Nephron progenitor cell (in vitro differentiated cells): Measurements from ENCODE around the gene PODNL1.

Source experiments
- DNase-seq: peaks from one replicate; pipeline ENCODE4 v3.0.0; 2021
- H3K27ac Mint-ChIP-seq: 2 replicates; pipeline ENCODE4 v1.8.0; 2021; ENCODE audit warnings: mild to moderate bottlenecking, moderate library complexity, mixed read lengths
- H3K27me3 Mint-ChIP-seq: 2 replicates; pipeline ENCODE4 v1.8.0; 2021; ENCODE audit warnings: mild to moderate bottlenecking, low read depth, mixed read lengths; ENCODE audit not compliant: poor library complexity
- H3K36me3 Mint-ChIP-seq: 2 replicates; pipeline ENCODE4 v1.8.0; 2021; ENCODE audit warnings: low read depth, mixed read lengths
- H3K4me1 Mint-ChIP-seq: 2 replicates; pipeline ENCODE4 v1.8.0; 2021; ENCODE audit warnings: mixed read lengths
- H3K4me3 Mint-ChIP-seq: 2 replicates; pipeline ENCODE4 v1.8.0; 2021; ENCODE audit warnings: mild to moderate bottlenecking, moderate library complexity, mixed read lengths
- H3K9me3 Mint-ChIP-seq: 2 replicates; pipeline ENCODE4 v1.8.0; 2021; ENCODE audit warnings: mild to moderate bottlenecking, moderate library complexity, mixed read lengths
- CTCF ChIP-seq: fragments of 200-600 bp; sonication (generic); IDR thresholded peaks from 2 replicates; pipeline ENCODE4 v1.5.0; 2021; ENCODE audit warnings: antibody characterized with exemption

PODNL1 gene

DNA sequence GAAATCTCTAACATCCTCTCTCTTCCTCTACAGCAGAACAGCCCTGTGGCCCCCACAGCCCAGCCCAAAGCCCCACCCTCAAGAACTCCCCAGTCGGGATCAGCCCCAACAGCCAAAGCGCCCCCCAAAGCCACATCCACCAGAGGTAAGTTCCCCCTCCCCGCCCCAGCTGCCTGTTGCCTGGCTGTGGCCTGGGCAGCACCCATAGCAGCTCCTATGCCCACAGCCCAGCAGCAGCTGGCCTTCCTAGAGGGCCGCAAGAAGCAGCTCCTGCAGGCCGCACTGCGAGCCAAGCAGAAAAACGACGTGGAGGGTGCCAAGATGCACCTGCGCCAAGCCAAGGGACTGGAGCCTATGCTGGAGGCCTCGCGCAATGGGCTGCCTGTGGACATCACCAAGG lies 17.7 kb downstream of the PODNL1 start:
- Mint-ChIP-seq H3K36me3 (peaks cover 58% of the 10 kb centered on the region), H3K27ac (no peak overlapping the region), H3K4me1 (no peaks in the 10 kb centered on the region), H3K9me3 (peaks cover 13% of the 10 kb centered on the region), H3K4me3 (no peak overlapping the region), H3K27me3 (no peaks in the 10 kb centered on the region)
- TF ChIP-seq CTCF: no peak
- DNase-seq: no peak

DNA sequence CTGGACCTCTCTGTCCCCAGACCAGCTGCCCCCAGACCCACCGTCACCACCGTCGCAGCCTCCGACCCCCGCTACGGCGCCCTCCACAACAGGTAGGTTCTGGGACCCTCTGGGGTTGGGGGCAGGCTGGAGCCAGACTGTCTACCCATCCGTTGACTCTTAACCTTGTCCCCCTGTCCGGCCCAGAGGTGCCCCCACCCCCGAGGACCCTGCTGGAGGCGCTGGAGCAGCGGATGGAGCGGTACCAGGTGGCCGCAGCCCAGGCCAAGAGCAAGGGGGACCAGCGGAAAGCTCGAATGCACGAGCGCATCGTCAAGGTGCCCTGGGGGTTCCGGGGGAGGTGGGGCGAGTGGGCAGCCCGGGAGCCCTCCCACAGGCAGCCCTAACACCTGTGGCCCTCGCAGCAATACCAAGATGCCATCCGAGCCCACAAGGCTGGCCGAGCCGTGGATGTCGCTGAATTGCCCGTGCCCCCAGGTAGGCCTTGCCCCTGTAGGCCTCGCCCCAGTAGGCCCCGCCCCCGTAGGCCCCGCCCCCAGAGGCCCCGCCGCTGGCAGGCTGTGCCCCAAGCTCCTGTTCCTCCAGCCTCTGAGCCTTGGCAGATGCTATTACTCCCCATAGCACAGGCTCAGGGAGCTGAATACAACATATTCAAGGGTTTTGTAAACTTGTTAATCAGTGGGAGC lies 19.3 kb downstream of the PODNL1 start:
- TF ChIP-seq CTCF: no peak
- no peak overlapping the region for H3K4me3 Mint-ChIP-seq
- H3K4me1 Mint-ChIP-seq: no peaks in the 10 kb centered on the region
- H3K9me3 Mint-ChIP-seq: peaks cover 13% of the 10 kb centered on the region
- H3K36me3 Mint-ChIP-seq: peaks cover 48% of the 10 kb centered on the region
- H3K27ac Mint-ChIP-seq: no peak overlapping the region
- DNase-seq: no peak
- peaks cover 3% of the 10 kb centered on the region for H3K27me3 Mint-ChIP-seq

GRCh38 chr19:13917888-13918406 lies 20.3 kb downstream of the PODNL1 start:
- no peak overlapping the region for H3K4me3 Mint-ChIP-seq
- TF ChIP-seq CTCF: no peak

GRCh38 chr19:13914777-13915176 lies 23.4 kb downstream of the PODNL1 start:
- Mint-ChIP-seq H3K36me3 (peaks cover 23% of the 10 kb centered on the region), H3K4me3 (no peak overlapping the region), H3K27ac (no peak overlapping the region), H3K9me3 (no peaks in the 10 kb centered on the region), H3K27me3 (peaks cover 3% of the 10 kb centered on the region), H3K4me1 (no peaks in the 10 kb centered on the region)
- no peak for DNase-seq
- TF ChIP-seq CTCF: no peak

More at GRCh38 chr19:13917888-13918406, 20.3 kb downstream of the PODNL1 start:
- Mint-ChIP-seq H3K4me1 (no peaks in the 10 kb centered on the region), H3K27me3 (peaks cover 3% of the 10 kb centered on the region), H3K36me3 (peaks cover 46% of the 10 kb centered on the region), H3K27ac (no peak overlapping the region), H3K9me3 (peaks cover 13% of the 10 kb centered on the region)
- DNase-seq: no peak

- DNase-seq: no peak
- no peaks in the 10 kb centered on the region for H3K4me1 Mint-ChIP-seq
- peaks cover 20% of the 10 kb centered on the region for H3K36me3 Mint-ChIP-seq
- H3K4me3 Mint-ChIP-seq: no peak overlapping the region
- H3K27ac Mint-ChIP-seq: no peak overlapping the region
- TF ChIP-seq CTCF: no peak
- peaks cover 3% of the 10 kb centered on the region for H3K27me3 Mint-ChIP-seq
- no peaks in the 10 kb centered on the region for H3K9me3 Mint-ChIP-seq
Observed at GRCh38 chr19:13913352-13913751, 24.9 kb downstream of the PODNL1 start.

DNA sequence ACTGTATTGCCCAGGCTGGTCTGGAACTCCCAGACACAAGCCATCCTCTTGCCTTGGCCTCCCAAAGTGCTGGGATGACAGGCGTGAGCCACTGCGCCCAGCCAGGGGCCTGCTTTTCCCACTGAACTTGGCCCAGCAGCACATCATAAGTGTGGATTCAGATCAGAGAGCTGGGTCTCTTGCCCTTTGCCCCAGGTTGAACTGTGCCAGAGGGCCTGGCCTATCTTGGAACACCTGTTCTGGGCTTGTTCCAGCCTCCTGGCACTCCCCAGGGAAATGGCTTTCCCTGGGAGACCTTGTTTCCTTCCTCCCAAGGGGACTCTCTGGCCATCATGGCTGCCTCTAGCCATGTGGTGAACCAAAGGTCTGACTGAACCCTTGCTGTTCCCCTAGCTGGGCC lies 28.8 kb downstream of the PODNL1 start:
- peaks cover 11% of the 10 kb centered on the region for H3K4me1 Mint-ChIP-seq
- peaks cover under 1% of the 10 kb centered on the region for H3K27me3 Mint-ChIP-seq
- no peak for DNase-seq
- no peak overlapping the region for H3K4me3 Mint-ChIP-seq
- H3K27ac Mint-ChIP-seq: no peak overlapping the region
- peaks cover 16% of the 10 kb centered on the region for H3K36me3 Mint-ChIP-seq
- TF ChIP-seq CTCF: no peak
- H3K9me3 Mint-ChIP-seq: peaks cover 3% of the 10 kb centered on the region
